ENCODE data around the gene ADORA1.

DNA sequence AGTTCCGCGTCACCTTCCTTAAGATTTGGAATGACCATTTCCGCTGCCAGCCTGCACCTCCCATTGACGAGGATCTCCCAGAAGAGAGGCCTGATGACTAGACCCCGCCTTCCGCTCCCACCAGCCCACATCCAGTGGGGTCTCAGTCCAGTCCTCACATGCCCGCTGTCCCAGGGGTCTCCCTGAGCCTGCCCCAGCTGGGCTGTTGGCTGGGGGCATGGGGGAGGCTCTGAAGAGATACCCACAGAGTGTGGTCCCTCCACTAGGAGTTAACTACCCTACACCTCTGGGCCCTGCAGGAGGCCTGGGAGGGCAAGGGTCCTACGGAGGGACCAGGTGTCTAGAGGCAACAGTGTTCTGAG lies 38.3 kb downstream of the ADORA1 start:
- TF ChIP-seq, protein P1, sequence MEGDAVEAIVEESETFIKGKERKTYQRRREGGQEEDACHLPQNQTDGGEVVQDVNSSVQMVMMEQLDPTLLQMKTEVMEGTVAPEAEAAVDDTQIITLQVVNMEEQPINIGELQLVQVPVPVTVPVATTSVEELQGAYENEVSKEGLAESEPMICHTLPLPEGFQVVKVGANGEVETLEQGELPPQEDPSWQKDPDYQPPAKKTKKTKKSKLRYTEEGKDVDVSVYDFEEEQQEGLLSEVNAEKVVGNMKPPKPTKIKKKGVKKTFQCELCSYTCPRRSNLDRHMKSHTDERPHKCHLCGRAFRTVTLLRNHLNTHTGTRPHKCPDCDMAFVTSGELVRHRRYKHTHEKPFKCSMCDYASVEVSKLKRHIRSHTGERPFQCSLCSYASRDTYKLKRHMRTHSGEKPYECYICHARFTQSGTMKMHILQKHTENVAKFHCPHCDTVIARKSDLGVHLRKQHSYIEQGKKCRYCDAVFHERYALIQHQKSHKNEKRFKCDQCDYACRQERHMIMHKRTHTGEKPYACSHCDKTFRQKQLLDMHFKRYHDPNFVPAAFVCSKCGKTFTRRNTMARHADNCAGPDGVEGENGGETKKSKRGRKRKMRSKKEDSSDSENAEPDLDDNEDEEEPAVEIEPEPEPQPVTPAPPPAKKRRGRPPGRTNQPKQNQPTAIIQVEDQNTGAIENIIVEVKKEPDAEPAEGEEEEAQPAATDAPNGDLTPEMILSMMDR (IDR thresholded peaks at IDR 0.05; ENCODE audit: insufficient read depth, low read length): no peak
- TF ChIP-seq GABPA (IDR thresholded peaks at IDR 0.05; ENCODE audit: low read depth): no peak
